ENCODE data around the gene OR4K5.
"Not testable (repeated sequence)": the region's sequence is repeated elsewhere in the genome, so short reads cannot be mapped to it uniquely, and the experiment has no call there.

OR4K5 gene, protein sequence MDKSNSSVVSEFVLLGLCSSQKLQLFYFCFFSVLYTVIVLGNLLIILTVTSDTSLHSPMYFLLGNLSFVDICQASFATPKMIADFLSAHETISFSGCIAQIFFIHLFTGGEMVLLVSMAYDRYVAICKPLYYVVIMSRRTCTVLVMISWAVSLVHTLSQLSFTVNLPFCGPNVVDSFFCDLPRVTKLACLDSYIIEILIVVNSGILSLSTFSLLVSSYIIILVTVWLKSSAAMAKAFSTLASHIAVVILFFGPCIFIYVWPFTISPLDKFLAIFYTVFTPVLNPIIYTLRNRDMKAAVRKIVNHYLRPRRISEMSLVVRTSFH

DNA sequence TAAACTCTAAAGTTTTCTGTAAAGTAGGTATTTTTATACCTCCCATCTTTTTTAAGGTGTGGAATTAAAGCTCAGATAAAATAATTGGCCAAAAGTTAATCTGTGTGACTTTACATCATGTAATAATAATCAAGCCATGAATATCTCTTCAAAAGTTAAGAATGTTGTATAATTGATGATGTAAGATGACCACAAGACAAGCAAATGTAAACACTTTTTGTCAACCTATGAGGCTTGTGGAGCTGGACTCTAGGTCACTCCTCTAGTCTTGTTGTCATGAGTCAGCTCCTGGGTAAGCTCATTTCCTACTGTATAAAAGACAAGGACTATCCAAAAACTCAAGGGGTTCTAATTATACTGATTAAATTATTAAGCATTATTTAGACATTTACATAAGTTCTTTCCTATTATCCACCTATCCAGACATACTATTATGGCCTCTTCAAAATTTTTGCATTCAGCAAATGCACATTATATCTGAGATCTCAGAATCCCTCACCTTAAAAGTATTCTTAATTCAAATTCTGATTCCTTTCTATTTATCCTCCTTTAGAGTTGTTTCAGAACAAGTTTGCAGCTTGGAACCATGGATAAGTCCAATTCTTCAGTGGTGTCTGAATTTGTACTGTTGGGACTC, at the start of gene OR4K5:
TSS of gene OR4K5 (plus strand) at position 587 of the 637 bp plus-strand sequence. CDS start at position 587, 0 bp downstream.
- no peak for DNase-seq (ENCODE audit: low read depth)

DNA sequence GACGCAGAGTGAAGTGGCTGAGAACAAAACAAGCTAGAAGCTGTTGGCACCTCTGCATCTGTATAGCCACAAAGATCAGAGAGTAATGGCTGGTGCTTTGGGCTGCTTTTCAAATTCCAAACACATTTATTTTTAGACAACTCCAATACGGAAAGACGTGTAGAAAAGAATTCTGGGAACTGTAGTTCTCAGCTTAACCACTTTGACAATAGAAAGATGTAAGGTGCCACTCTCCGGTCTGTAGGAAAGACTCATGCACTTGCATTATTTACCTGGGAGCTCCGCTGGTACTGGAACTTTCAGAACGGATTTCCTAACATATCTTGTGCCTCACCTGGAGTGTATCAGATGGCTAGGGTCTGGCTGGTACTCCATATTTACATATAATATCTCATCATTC, 47.2 kb upstream of the OR4K5 start:
- DNase-seq (ENCODE audit: low read depth) = no peak

DNA sequence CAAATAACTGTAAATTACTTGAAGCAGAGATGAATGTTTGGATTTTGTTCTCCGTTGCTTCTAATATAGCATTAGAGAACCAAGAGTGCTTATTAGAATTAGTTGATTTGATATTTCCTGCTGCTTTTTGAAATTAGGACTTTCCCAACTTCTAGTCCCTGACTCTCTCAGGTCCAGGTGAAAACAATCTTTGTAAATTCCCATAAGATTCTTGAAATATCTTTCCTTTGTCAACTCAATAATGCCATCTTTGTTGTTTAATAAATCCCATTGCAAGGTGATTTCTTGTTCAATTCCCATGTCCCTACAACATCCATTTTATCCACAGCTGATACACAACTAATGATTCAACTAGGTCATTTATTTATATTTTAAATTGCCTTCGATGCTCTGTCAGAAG, 45.6 kb upstream of the OR4K5 start, which contains the start of gene OR4K2:
TSS of gene OR4K2 (plus strand) at position 301 of the 400 bp plus-strand sequence. CDS start 1,126 bp downstream, outside the sequence.
- DNase-seq (ENCODE audit: low read depth) = no peak

DNA sequence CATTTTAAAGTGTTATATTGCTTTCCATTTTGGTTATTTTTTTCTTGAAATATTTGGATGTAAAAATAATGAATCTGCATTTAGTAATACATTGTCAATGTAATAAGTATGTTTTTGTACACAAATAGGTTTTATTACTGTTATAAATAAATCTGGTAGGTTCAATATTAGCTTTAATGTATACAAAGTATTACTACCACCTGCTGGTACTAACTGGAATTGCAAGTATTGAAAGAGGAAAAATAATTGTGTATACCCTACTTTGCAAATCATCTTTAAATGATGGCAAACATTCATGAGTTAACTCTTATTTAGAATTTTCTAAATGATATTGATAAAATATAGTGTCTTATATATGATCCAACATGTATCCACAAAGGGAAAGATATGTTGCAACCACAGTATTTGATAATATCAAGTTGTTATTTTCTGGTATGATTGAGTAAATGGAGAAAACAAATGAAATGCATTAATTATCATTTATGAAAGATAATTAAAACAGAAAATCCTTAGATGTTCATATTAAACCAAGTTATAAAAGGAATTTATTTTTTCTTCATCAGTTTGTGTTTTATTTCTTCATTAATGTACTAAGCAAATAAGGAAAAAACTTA, 42.3 kb upstream of the OR4K5 start:
- DNase-seq (ENCODE audit: low read depth) = peak; percentile 8

DNA sequence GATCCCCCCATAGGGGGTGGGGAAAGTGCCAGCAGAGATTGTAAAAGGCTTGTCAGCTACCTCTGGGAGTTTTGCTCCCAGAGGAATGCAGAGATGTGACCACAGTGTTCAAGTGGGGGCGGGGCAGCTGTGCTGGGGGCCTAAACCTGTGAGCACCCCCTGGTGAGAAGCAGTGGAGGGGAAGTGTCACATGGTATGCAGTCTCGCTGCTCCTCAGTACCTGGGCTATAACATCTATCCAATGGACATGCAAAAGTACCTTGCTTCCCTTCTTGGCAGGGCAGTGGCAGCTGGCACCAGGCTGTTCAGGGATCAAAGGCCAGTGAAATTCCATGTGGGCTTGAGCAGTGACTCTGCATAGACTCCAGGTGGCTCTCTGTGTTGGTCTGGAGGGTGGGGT, 25.1 kb upstream of the OR4K5 start:
- no peak for DNase-seq (ENCODE audit: low read depth)

DNA sequence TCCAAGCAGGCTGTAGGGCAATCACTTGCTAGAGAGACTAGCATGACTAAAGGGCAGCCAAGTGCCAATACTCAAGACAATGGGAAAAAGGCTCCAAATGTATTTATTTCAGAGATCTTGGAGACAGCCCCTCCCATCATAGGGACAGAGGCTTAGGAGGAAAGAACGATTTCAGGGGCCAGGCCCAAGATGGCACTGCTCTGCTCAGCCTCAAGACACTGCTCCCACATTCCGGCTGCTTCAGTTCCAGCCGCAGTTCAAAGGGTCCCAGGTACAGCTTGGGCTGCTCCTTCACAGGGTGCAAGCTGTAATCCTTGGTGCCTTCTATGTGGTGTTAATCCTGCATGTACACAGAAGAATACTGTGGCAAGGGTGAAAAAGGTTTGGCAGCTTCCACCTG, 19.4 kb upstream of the OR4K5 start:
- DNase-seq (ENCODE audit: low read depth) = no peak

DNA sequence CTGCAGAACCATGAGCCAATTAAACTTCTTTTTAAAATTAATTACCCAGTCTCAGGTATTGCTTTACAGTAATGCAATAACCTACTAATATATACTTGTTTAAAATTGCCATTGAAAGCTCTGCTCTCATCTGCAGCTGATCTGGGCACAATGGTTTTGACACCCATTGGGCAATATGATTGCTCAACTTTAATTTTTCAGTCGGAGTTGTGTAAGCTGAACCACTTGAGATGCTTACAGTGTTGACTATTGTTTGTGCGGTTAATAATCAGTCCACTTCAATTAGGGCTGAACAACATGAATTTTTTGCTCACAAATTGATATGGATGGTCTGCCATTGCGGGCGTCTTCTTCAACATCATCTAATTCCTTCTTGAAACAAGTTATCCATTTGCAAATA, 18.0 kb upstream of the OR4K5 start:
- DNase-seq (ENCODE audit: low read depth) = no peak

DNA sequence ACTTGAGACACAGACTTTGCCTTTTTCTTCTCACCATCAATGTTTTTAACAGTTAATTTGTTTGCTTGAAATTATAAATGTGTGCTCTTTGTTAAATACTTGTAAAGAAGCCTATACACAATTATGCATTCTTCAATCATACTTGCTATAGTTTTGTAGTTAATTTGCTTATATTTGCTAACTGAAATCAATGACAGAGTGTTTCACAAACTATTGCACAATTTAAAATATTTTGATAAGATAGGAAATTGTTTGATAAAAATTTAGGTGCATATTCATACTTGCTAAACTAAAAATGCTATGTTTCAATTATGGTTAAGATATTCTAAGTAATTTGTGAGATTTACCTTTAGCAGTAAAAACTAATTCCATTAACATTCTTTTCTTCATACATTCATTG, 13.7 kb upstream of the OR4K5 start:
- no peak for DNase-seq (ENCODE audit: low read depth)

DNA sequence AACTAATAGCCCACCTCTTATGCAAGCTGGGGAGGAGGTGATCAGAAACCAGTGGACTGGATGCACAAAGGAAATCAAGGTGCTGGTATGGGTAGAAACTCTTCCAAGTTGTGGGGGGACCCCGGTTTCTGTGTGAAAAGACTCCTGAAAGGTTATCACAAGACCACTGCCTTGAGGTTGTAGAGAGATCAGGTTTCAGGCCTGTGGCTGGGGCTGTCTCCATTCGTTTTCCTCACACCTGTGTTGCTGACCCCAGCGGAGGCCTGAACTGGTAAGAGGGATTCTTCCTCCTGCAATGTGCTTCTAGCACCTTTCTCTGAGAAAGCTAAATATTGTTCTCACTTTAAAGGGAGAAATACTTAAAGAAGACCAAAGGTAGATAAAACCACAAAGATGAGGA, 9.3 kb upstream of the OR4K5 start:
- no peak for DNase-seq (ENCODE audit: low read depth)

DNA sequence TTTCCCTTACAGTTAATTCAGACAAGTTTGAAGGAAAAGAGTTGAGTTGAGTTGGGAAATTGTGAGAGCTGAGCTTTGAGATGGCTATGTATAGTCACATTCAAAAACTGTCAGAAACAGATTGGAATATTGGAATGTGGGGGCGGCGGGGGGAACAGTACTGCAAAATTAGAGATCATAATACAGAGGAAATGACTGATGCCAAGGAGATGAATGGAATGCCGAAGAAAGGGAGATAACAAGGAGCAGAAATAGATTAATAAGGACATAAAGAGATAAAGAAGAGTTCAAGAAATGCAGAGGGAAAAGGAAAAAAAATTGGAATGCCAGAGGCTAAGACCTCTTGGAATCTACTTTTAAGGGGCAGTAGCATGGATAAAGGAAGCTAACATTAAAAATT, 3.2 kb upstream of the OR4K5 start:
- no peak for DNase-seq (ENCODE audit: low read depth)

DNA sequence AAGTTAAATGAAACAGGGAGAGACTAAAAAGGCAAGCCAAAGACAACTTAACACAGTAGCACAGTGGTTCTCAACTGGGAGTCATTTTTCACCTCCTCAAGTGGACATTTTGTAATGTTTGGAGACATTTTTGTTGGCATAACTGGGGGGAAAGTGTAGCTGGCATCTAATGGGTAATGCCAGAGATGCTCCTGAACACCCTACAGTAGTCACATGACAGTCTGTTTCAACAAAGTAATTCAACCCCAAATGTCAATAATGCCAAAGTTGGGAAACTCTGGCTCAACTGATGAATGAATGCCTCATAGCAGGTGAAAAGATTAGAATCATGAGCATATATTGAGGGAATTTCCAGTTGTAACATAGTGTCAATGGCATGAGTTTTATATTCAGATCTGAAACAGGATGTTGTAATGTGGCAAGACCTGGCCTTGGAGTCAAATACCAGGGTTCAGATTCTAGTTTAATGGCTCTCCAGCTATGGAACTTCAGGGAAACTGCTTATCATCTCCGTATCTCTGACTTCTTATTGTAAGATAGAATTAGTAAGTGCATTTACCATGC, 2.4 kb upstream of the OR4K5 start:
- no peak for DNase-seq (ENCODE audit: low read depth)

DNA sequence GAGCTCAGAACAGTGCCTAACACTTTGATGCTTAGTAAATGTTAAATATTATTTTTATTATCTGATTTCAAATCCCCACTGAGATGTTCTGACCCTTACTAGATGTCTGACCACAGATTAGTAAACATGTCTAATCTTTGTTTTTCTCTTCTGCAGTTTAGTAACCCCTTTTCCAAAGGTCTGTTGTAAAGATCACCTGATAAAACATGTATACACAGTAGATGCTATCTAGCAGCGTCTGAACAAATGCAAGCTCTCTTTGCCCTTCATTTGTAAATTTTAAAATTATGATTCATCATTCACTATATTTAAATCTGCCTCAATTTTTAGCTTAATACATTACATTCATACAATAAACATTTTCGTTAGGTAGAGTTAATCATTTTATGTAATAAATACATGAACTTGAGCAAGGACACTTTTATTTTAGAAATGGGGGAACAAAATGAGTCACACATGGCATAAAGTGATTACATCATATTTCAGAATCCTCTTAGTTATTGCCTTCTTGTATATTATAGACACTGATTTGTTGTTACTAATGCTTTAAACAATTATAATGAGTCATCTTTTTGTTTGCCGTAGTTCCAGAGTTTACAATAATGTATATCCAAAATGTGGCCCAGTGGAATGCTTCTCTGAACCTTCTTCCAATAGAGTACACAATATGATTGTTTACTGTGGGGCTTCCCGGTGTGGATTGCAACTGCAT, 1.7 kb upstream of the OR4K5 start:
- no peak for DNase-seq (ENCODE audit: low read depth)

DNA sequence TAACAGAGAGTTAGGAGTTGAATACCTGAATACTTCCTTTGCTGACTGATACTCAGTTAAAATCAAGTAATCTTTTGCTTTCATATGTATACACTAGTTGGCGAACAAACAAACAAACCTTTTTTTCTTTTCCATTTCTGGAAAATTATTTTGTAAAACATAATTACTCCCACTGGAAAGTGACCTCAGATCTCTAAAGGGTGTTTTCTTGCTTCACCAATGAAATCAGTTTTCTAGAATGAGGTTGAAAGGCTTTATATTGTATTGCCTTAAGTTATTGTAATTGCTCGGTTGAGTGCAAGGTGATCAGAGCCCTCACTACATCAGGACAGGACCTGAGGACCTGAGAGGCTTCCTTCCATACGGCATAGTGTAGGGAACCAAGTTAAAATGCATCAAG, 10.2 kb downstream of the OR4K5 start, which contains the start of gene OR4K1:
TSS of gene OR4K1 (plus strand) at position 301 of the 400 bp plus-strand sequence. CDS start 4,750 bp downstream, outside the sequence.
- DNase-seq (ENCODE audit: low read depth) = no peak

DNA sequence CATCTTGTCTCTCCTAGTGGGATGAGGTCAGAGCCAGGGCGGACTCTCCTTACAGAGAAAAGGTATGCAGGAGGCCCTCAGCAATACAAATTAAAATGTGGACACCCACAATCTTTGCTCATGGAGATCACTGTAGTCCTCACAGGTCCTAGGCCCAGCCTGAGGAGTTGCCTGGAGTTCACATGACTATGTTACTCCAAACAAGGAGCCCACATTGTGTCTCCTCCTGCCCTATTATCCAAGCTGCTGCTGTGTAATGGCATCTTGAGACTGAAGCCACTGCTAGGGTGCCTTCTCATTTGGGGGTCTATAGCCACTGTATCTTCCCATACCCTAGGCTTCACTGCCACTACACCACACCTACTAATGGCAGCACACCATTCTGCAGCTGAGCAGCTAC, 21.3 kb downstream of the OR4K5 start:
- no peak for DNase-seq (ENCODE audit: low read depth)

DNA sequence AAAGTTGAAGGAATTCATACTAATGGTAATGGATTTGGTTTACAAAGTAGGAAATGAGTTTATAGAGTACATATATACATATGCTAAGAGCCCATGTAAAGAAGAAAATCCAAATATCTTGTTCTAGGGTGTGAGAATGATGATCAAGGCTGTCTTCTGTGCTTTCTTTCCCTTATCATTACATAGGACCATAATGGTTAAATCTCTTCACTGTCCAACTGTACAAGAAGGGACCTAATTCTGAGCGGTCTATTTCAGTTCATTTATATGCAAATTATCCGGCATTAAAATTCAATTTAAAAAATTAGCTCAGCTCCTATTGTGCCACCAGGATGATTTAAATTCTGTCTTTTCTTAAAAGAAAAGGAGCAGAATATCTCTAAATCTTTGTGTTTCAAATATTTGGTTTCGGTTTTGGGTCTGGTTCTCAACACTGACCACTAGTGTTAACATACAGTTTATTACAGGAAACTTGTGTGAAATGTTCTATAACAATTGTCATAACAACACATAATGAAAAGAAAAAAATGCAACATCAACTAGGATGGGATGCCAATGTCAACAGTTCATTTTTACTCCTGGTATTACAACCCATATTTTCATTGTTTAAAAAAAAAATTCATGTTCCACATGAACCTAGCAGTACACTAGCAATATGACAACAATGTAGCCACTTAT, 27.1 kb downstream of the OR4K5 start:
- no peak for DNase-seq (ENCODE audit: low read depth)

DNA sequence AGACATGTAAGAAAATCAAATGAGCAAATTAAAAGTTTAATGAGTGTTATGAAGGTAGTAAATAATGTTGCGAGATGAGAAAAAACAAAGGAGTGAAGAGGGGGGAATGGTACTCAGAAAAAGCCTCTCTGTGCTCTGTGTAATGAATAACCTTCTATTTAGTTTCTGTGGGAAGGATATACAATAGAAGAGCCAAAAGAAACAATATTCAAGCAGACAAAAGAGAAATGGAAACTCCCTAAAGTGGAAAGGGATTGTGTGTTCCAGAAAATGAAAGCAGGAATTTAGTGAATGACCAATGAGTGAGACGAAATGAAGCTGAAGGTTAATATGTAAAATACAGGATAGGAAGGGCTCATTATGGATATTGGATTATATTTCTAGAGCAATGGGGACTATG, 28.8 kb downstream of the OR4K5 start:
- DNase-seq (ENCODE audit: low read depth) = no peak

DNA sequence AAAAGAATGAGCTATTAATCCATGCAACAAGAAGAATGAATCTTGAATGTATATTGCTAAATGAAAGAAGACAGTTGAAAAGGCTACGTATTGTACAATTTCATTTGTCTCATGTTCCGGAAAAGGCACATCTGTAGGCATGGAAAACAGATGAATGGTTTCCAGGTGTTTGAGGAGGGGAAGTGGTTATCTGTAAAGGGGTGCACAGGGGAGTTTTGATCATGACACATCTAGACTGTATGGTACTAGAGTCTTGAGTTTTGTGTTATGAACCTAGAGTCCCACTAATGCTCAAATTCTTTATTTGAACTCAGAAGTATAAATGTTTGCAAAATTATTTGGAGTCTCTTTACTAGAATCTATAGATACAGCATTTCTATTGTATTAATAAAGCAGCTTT, 49.3 kb downstream of the OR4K5 start:
- not testable (repeated sequence) for DNase-seq (ENCODE audit: low read depth)
